Right kidney (tissue), 9 donors: ENCODE data around the gene DNAJC17.

ENCODE experiments used
- DNase-seq: peaks from one replicate; pipeline ENCODE4 v3.0.0-alpha.2; 2016
- long read RNA-seq, 8 donors: transcript quantifications; one replicate each; lab custom pipeline, GENCODE V29; 2026

DNAJC17 gene, protein sequence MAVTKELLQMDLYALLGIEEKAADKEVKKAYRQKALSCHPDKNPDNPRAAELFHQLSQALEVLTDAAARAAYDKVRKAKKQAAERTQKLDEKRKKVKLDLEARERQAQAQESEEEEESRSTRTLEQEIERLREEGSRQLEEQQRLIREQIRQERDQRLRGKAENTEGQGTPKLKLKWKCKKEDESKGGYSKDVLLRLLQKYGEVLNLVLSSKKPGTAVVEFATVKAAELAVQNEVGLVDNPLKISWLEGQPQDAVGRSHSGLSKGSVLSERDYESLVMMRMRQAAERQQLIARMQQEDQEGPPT
- long read RNA-seq, donor 1, transcript DNAJC17-201 (11 exons, 3,731 nt), result major isoform, 10 of 11 reads
- long read RNA-seq, donor 1, partial matches to known transcripts, result 0 of 11 reads
- long read RNA-seq, donor 1, other reads (novel, unspliced or antisense), result 0 of 11 reads
- long read RNA-seq, donor 2, transcript DNAJC17-201 (11 exons, 3,731 nt), result major isoform, 6 of 6 reads
- long read RNA-seq, donor 2, partial matches to known transcripts, result 0 of 6 reads
- long read RNA-seq, donor 2, other reads (novel, unspliced or antisense), result 0 of 6 reads
- long read RNA-seq, donor 3, partial matches to known transcripts, result 17 of 57 reads
- long read RNA-seq, donor 3, other reads (novel, unspliced or antisense), result 37 of 57 reads
- long read RNA-seq, donor 4, partial matches to known transcripts, result 21 of 62 reads
- long read RNA-seq, donor 4, other reads (novel, unspliced or antisense), result 37 of 62 reads
- long read RNA-seq, donor 5, transcript DNAJC17-201 (11 exons, 3,731 nt), result major isoform, 13 of 14 reads
- long read RNA-seq, donor 5, partial matches to known transcripts, result 0 of 14 reads
- long read RNA-seq, donor 5, other reads (novel, unspliced or antisense), result 0 of 14 reads
- long read RNA-seq, donor 6, transcript DNAJC17-201 (11 exons, 3,731 nt), result major isoform, 6 of 6 reads
- long read RNA-seq, donor 6, partial matches to known transcripts, result 0 of 6 reads
- long read RNA-seq, donor 6, other reads (novel, unspliced or antisense), result 0 of 6 reads
- long read RNA-seq, donor 7, result 0 reads
- long read RNA-seq, donor 8, transcript DNAJC17-201 (11 exons, 3,731 nt), result major isoform, 7 of 7 reads
- long read RNA-seq, donor 8, partial matches to known transcripts, result 0 of 7 reads
- long read RNA-seq, donor 8, other reads (novel, unspliced or antisense), result 0 of 7 reads

DNA sequence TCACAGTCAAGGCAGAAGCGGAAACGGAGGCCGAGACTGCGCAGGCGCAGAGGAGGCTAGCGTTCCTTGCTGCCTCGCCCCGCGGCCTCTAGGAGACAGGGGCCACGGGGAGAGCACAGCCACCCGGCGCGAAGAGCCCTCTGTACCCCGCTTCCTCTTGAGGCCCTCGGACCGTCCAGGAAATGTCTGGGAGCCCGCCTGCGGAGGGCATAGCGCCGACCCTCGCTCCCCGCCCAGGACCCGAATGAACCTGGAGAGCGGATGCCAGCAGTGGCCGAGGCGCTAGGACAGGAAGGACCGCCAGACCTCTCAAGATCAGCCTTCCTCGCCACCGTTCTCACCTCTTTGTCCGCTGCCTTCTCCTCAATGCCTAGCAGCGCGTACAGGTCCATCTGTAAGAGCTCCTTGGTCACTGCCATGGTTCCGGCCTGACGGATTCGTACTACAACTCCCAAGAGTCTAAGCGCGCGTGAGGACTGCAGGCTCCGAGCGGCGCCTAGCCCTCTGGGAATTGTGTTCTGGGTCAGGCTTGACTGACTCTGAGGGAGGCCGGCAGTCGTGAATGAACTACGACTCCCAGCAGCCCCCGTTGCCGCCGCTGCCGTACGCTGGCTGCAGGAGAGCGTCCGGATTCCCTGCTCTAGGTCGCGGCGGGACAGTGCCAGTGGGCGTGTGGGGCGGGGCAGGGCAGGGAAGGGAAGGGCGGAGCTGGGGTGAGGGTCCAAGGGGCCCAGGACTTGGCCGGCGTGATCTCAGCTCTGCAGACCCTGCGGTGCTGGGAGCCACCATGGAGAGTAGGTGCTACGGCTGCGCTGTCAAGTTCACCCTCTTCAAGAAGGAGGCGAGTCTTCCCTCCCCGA is at the start of gene DNAJC17, which contains the start of gene ZFYVE19:
Gene DNAJC17 (minus strand): TSS at position 446 of the 860 bp plus-strand sequence. CDS start 27 bp downstream, at position 419.
Gene ZFYVE19 (plus strand): TSS at position 62 of the 860 bp plus-strand sequence. CDS start 501 bp downstream, at position 563.
- DNase-seq, result peak; percentile 94

DNA sequence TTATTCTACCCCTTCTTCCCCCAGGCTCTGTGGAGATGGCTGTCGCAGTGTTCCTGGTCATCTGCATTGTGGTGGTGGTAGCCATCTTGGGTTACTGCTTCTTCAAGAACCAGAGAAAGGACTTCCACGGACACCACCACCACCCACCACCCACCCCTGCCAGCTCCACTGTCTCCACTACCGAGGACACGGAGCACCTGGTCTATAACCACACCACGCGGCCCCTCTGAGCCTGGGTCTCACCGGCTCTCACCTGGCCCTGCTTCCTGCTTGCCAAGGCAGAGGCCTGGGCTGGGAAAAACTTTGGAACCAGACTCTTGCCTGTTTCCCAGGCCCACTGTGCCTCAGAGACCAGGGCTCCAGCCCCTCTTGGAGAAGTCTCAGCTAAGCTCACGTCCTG is 49.5 kb upstream of the DNAJC17 start:
- no peak for DNase-seq

DNA sequence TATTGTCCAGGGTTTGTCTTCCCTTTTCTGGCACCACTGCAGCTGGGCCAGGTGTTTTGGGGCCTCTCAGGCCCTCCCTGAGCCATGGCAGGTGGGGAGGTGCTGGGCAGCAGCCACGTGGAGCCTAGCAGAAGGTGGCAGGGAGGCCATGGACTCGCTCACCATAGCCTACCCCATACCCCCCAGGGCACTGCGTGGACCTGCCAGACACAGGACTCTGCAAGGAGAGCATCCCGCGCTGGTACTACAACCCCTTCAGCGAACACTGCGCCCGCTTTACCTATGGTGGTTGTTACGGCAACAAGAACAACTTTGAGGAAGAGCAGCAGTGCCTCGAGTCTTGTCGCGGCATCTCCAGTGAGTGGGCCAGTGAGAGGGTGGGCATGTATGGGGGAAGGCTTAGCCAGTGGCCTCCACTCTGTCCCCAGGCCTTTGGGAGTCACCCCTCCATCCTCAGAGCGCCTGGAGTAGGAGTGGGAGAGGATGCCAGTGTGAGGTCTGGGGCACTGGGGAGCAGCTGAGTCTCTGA is 48.5 kb upstream of the DNAJC17 start:
- no peak for DNase-seq

DNA sequence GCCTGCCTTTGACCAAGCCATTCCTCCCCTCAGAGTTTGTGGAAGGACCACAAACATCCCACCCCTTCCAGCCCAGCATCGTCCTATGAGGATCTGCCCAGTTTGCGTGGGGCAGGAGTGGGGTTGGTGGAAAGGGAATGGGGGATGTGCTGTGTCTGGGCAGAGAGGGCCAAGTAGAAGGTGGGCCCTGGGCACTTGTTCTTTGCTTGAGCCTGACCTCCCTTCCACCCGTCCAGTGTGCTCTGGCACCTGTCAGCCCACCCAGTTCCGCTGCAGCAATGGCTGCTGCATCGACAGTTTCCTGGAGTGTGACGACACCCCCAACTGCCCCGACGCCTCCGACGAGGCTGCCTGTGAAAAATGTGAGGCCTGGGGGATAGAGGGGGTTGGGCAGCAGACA is 46.9 kb upstream of the DNAJC17 start:
- no peak for DNase-seq

DNA sequence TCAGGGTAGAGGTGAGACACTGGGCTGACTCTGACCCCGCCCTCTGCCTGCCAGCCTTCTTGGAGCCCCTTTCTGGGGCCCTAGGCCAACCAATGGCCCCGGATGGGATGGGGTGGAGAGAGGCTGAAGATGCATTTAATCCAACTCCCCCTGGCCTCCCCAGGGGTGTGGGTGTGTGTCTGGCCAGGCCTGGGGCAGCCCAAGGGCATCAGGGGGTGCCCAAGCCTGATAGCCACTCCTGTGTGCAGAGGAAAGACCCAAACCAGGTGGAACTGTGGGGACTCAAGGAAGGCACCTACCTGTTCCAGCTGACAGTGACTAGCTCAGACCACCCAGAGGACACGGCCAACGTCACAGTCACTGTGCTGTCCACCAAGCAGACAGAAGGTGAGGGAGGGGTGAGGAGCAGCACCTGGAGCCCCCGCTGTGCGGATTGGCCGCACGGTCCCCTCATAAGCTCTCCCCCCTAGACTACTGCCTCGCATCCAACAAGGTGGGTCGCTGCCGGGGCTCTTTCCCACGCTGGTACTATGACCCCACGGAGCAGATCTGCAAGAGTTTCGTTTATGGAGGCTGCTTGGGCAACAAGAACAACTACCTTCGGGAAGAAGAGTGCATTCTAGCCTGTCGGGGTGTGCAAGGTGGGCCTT is 46.1 kb upstream of the DNAJC17 start:
- DNase-seq, result no peak

DNA sequence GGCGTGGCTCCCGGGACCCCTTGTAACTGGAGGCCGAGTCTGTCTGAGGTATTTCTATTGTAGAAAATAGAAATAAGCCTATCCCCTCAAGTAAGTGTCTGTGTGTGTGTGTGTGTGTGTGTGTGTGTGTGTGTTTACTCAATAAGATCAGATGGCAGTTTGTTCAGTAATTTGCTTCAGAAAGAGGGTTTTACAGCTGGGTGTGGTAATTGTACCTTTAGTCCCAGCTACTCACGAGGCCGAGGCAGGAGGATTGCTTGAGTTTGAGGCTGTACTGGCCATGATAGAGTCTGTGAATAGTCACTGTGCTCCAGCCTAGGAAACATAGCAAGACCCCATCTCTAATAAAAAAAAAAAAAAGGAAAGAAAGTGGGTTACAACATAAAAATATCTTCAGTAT is 45.3 kb upstream of the DNAJC17 start:
- no peak for DNase-seq

DNA sequence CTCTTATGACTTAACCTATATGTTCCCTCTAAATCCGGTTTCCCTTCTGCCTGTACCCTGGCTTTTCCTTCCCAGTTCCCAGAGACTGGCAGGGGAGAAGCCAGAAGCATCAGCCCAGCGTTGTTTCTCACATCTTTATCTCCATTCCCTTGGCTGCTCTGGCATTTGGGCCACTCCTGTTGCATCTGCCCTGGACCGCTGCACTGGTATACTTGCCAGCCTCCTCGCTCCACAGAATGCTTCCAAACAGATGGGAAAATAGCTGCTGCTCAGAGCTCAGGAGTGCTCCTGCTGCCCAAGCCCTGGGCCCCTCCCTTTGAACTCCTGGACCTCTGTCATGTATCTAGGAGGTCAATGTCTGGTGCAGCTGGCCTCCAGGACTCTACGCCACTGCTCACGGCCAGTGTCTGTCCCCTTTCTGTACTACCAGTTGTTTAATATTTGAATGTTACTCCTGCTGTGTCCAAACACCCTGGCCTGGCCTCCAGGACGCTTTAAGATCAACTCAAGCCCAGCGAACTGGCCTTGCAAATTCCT is 43.4 kb upstream of the DNAJC17 start:
- no peak for DNase-seq

DNA sequence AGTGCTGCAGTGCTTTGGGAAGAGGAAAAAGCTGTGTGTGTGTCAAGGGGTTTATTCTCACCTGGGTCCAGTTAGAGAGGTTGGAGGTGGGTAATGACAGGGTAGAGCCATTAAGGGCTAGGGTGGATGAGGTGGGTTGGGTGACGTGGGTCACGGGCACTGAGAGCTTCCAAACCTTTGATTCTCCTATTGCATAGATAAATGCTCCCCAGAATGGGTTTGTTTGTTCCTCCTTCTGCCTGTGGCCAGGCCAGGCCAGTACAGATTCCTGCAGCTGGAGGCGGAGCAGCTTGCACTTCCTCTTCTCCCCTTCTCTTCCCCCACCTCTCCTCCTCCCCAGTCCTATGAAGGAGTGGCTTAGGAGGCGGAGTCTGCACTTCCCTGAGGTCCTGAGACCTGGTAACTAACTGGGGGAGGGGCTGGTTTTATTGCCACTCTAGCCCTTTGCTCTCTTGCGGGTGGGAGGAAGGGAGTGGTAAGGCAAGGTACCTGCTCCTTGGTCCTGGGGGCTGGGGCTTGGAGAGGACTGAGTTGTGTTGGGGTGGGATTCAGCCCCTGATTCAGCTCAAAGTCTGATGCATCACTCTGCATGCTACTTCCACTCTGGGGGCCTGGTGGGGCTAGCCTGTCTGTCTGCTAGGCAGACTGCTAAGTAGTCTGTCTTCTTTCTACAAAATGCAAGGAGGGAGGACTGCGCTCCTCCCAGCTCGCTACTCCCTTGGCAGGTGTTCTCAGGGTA is 40.1 kb upstream of the DNAJC17 start:
- DNase-seq, result peak; percentile 42

DNA sequence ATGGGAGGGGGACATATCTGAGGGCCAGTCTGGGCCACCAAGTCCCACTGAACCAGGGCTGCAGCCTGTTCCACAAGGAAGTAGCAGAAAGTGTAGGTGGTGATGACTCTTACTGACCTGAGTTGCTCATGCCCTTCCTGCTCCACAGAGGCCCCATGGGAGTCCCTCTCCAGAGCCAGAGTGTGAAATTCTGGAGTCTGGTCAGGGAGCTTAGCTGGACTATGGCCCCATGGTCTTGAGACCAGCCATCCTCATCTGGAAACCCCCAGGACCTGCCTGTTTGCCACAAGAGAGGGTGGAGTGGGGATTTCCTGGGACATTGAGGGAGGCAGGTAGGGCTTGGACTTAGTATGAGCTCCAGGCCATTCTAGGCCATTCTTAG is 39.6 kb upstream of the DNAJC17 start:
- no peak for DNase-seq

DNA sequence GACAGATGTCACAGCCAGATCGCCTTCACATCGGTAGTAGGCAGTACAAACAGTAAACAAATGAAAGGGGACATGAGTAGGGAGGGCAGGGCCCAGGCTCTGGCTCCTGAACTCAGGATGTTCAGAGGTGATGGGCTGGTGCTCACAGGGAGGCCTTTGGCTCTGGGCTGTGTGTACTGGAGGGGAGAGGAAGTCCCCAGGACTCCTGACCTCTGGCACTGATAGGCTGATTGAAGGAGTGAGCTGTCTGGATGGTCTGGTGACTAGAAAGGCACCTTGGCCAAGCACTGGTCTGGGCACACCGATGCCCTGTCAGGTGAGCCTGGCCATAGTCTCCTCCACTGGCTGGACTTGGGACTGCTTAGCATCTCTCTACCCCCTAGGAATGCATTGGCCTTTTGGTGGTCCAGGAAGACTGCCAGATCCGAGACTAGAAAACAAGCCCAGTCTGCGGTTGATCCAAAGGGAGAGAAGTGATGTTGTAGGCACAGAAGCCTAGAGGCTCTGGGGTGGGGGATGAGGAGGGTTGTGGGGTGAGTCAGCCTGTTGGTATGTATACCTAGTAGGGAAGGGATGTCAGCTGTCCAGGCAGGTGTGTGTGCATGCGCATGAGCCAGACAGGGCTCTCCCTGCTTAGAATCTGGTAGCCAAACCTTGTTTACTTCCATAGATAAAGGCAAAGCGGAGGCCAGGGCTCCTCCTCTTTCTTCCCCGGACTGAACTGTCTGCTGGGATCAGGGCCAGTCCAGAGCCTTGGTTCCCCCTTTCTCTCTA is 38.4 kb upstream of the DNAJC17 start:
- DNase-seq, result no peak

DNA sequence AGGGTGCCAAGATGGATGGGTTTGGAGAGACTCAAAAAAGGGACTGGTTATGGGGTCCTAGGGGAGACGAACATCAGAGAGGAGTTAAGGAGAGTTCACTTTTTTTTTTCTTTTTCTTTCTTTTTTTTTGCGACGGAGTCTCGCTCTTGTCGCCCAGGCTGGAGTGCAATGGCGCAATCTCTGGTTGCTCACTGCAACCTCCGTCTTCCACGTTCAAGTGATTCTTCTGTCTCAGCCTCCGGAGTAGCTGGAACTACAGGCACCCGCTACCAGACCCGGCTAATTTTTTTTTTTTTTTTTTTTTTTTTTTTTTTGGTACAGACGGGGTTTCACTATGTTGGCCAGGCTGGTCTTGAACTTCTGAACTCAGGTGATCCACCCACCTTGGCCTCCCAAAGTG is 37.8 kb upstream of the DNAJC17 start:
- no peak for DNase-seq

DNA sequence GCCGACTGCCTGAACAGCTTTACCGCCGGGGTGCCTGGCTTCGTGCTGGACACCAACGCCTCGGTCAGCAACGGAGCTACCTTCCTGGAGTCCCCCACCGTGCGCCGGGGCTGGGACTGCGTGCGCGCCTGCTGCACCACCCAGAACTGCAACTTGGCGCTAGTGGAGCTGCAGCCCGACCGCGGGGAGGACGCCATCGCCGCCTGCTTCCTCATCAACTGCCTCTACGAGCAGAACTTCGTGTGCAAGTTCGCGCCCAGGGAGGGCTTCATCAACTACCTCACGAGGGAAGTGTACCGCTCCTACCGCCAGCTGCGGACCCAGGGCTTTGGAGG is 37.4 kb upstream of the DNAJC17 start:
- no peak for DNase-seq

DNA sequence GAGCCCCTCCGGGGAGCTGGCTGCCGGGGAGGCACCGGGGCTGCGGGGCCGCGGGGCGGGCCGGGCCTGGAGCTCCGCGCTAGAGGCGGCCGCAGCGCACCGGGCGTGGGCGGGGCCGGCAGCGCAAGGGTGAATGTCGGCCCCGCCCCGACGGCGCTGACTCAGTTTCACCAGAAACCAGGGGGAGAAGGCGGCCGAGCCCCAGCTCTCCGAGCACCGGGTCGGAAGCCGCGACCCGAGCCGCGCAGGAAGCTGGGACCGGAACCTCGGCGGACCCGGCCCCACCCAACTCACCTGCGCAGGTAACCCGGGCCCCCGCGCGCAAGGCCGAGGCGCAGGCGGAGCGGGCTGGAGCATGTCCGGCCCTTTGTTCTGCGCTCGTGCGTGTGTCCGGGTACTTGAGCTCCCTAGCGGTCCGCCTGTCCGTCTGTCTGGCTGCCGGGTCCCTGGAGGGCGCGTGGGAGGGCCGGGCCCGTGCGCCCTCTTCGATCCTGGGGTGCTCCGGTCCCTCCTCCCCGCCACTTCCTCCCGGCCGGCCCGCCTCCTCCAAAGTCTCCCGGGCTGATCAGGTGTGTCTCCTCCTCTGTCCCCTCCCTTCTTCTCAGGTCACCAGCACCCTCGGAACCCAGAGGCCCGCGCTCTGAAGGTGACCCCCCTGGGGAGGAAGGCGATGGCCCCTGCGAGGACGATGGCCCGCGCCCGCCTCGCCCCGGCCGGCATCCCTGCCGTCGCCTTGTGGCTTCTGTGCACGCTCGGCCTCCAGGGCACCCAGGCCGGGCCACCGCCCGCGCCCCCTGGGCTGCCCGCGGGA is 36.8 kb upstream of the DNAJC17 start, which contains the start of gene SPINT1:
Gene SPINT1 (plus strand): TSS at position 164 of the 811 bp plus-strand sequence. CDS start 507 bp downstream, at position 671.
- DNase-seq, result peak; percentile 84

DNA sequence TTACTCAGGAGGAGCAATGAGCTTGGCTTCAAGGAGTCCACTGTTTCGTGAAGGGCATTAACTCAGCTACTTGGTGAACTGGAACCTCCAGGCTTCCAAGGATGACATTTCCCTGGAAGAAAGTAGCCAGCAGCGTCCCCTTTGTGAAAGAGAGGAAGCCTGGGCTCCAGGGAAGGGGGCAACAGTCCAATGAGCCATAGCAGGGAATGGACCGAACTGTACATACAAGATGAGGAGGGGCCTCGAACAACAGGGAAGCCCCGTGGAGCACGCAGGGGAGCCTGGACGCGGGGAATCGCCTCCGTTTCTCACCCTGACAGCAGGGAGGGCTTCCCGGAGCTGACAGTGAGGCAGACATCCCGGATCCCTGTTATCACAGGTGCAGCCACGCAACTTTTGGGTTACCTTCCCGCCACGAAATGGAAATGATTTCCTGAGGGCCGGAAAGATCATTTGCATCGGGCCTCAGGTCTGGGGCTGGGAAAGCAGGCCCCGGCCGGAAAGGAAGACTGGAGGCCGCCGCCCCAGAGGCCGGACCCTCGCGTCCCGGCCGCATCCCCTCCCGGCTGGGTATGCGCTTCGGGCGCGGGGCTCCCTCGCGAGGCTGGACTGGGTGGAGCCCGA is 36.1 kb upstream of the DNAJC17 start:
- DNase-seq, result peak; percentile 71

DNA sequence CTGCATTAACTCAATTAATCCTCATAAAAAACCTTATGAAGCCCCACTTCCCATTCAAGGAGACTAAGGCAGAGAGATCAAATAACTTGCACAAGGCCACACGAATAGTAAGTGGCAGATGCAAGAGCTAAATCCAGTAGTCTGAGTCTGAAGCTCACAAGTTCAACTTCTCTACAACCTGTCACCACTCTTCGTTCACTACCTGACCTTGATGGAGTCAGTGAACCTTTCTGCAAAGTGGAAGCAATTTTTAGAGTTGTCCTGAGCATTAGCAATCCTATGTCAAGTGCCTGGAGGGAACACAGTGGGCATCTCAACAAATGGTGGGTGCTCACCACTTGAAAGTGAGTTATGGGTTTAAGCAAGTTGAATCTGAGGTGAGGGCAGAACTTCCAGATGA is 34.5 kb upstream of the DNAJC17 start:
- DNase-seq, result no peak

DNA sequence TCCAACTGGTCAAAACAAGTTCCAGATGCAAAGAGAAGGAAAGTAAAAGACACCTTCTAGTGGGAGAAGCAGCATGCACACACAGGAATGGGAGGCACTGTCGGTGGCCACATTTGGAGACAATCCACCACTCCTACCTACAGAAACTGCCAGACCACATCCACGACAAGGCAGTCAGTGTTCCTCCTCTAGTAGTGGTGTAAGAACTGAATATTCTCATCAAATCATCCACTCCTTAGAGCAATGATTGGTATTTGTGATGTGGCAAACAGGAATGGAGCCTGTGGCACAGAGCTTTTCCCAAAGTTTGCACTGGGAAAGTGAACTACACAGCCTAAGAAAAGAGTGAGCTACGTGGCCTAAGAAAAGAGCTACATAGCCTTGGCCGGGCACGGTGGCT is 31.5 kb upstream of the DNAJC17 start:
- DNase-seq, result no peak

DNA sequence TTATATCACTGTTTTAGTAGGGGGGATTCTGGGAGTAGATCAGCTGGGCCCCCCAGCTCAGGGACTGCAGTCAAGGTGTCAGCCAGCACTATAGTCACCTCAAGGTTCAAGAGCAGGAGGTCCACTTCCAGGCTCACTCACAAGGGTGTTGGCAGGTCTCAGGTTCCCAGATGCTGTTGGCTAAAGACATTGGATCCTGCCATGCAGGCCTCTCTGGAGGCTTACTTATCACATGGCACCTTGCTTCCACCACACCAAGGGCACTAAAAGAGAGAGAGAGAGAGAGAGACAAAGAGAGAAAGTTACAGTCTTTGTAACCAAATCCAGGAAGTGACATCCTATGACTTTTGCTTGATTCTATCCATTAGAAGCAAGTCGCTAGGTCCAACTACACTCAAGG is 28.7 kb upstream of the DNAJC17 start:
- no peak for DNase-seq

DNA sequence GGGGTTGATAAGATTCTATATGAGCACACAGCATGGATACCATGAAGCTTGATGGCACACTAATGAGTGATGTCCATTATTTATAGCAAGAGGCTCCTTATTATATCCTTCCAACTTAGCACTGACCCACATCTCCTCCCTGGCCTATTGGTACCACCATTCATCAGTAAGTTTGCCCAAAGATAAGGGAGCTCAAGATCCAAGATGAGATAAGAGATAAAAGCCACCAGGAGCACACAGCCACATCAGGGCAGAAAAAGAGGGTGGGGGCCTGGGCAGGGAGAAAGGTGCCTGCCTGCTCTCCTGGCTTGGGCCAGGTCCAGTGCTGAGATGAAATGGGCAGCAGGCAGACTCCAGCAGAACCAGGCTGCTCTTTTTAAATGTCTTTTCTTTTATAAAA is 25.6 kb upstream of the DNAJC17 start:
- no peak for DNase-seq
